Peyer's patch (tissue), 4 donors: ENCODE measurements around the gene SHOX. TPM values are rescaled to one million over a fixed set of nuclear protein-coding genes. Genes with fewer than 3 reads are reported as not detected.

Experiments used
- DNase-seq, 3 donors: peaks; one replicate each; pipeline ENCODE4 v3.0.0-alpha.2; 2017 to 2019
- H3K27ac ChIP-seq, 4 donors: fragments of 200-600 bp; sonication (generic); one replicate each; pipeline ENCODE4 v1.5.1; 2016 to 2019
- H3K27me3 ChIP-seq, 2 donors: fragments of 200-600 bp; sonication (generic); one replicate each; pipeline ENCODE4 v1.5.1; 2019
- H3K36me3 ChIP-seq, 3 donors: fragments of 200-600 bp; sonication (generic); one replicate each; pipeline ENCODE4 v1.5.1; 2016 to 2019
- H3K4me1 ChIP-seq, 4 donors: fragments of 200-600 bp; sonication (generic); one replicate each; pipeline ENCODE4 v1.5.1; 2016 to 2019
- H3K4me3 ChIP-seq, 4 donors: fragments of 200-600 bp; sonication (generic); 1 replicate in 3 of 4; 2 replicates in 1 of 4; pipeline ENCODE4 v1.5.1; 2016 to 2019; ENCODE audit warnings: mild to moderate bottlenecking in 1 of 4
- H3K9me3 ChIP-seq, 4 donors: fragments of 200-600 bp; sonication (generic); one replicate each; pipeline ENCODE4 v1.5.1; 2016 to 2019; ENCODE audit warnings: mild to moderate bottlenecking in 1 of 4
- CTCF ChIP-seq, 6 experiments: fragments of 450-650 bp in 4 of 6; fragments of 200-600 bp in 2 of 6; sonication (generic) in 1 of 6; IDR thresholded peaks; one replicate each; pipeline ENCODE4 v1.5.1; 2017 to 2019; ENCODE audit warnings: antibody characterized with exemption in 6 of 6, mild to moderate bottlenecking in 3 of 6, moderate library complexity in 1 of 6
- POLR2A ChIP-seq, 2 donors: fragments of 450-650 bp; IDR thresholded peaks; one replicate each; pipeline ENCODE4 v1.5.1; 2017; ENCODE audit warnings: antibody characterized with exemption in 2 of 2, mild to moderate bottlenecking in 2 of 2, moderate library complexity in 2 of 2
- total RNA-seq, 4 donors: library from RNA; depleted of rRNA; stranded (reverse); fragments of >200 nt; gene quantifications; one replicate each; pipeline ENCODE4 v1.1.0, GENCODE V29; 2016

SHOX gene
- total RNA-seq, 4 donors from 2014 or later, result not detected

GRCh38 chrX:643241-643595, 12.6 kb downstream of the SHOX start:
- no peaks in the 10 kb centered on the region for H3K27me3 ChIP-seq
- no peak overlapping the region for H3K4me3 ChIP-seq
- peaks cover 0 to 9% (median 0%) of the 10 kb centered on the region in 4 donors for H3K4me1 ChIP-seq
- H3K36me3 ChIP-seq, result no peaks in the 10 kb centered on the region
- no peak for DNase-seq
- TF ChIP-seq CTCF (IDR thresholded peaks at IDR 0.05) (no peak), POLR2A (IDR thresholded peaks at IDR 0.05) (no peak)
- H3K9me3 ChIP-seq, result no peaks in the 10 kb centered on the region
- H3K27ac ChIP-seq, result no peak overlapping the region

- Histone ChIP-seq H3K4me1 (peaks cover 0 to 2% (median 0%) of the 10 kb centered on the region in 4 donors), H3K27me3 (no peaks in the 10 kb centered on the region), H3K4me3 (peak overlapping the region in 2 of 4 donors; percentile 57 to 59), H3K27ac (no peak overlapping the region), H3K36me3 (no peaks in the 10 kb centered on the region), H3K9me3 (no peaks in the 10 kb centered on the region)
- DNase-seq, result no peak
- TF ChIP-seq CTCF (IDR thresholded peaks at IDR 0.05) (no peak), POLR2A (IDR thresholded peaks at IDR 0.05) (no peak)
Observed at GRCh38 chrX:643911-644303, 13.3 kb downstream of the SHOX start.

- H3K27ac ChIP-seq, result peak overlapping the region in 2 of 4 donors; percentile 35 to 38
- DNase-seq, result peak in 2 of 3 donors; percentile 77
Observed at GRCh38 chrX:644304-645281, 14.0 kb downstream of the SHOX start.

GRCh38 chrX:646228-646495, 15.6 kb downstream of the SHOX start:
- Histone ChIP-seq H3K4me3 (no peak overlapping the region), H3K36me3 (no peaks in the 10 kb centered on the region), H3K27me3 (no peaks in the 10 kb centered on the region), H3K4me1 (no peaks in the 10 kb centered on the region), H3K27ac (no peak overlapping the region), H3K9me3 (no peaks in the 10 kb centered on the region)
- DNase-seq, result no peak
- no peak for TF ChIP-seq CTCF (IDR thresholded peaks at IDR 0.05)
- no peak for TF ChIP-seq POLR2A (IDR thresholded peaks at IDR 0.05)

More at GRCh38 chrX:644304-645281, 14.0 kb downstream of the SHOX start:
- no peaks in the 10 kb centered on the region for H3K4me1 ChIP-seq
- no peaks in the 10 kb centered on the region for H3K9me3 ChIP-seq
- no peaks in the 10 kb centered on the region for H3K36me3 ChIP-seq
- peak overlapping the region in 3 of 4 donors; percentile 20 to 59 (median 57) for H3K4me3 ChIP-seq
- no peaks in the 10 kb centered on the region for H3K27me3 ChIP-seq
- no peak for TF ChIP-seq CTCF (IDR thresholded peaks at IDR 0.05)
- TF ChIP-seq POLR2A (IDR thresholded peaks at IDR 0.05), result peak in 1 of 2 donors; percentile 31

- no peak overlapping the region for H3K27ac ChIP-seq
- TF ChIP-seq CTCF (IDR thresholded peaks at IDR 0.05), result no peak
- TF ChIP-seq POLR2A (IDR thresholded peaks at IDR 0.05), result no peak
- no peak for DNase-seq
- H3K4me3 ChIP-seq, result no peak overlapping the region
- no peaks in the 10 kb centered on the region for H3K4me1 ChIP-seq
- H3K27me3 ChIP-seq, result no peaks in the 10 kb centered on the region
- no peaks in the 10 kb centered on the region for H3K9me3 ChIP-seq
- H3K36me3 ChIP-seq, result no peaks in the 10 kb centered on the region
Observed at GRCh38 chrX:646796-647195, 16.2 kb downstream of the SHOX start.
